Stimulated activated CD8-positive, alpha-beta memory T cell treated with anti-CD3 and anti-CD28 coated beads, Interleukin-15, amount 100 ng/mL, for 24 hours (primary cell): ENCODE measurements around the gene FOXR1.

Source experiments
- DNase-seq: peaks from one replicate; pipeline ENCODE4 v3.0.0-alpha.2; 2020; ENCODE audit warnings: low read depth

The FOXR1 gene

DNA sequence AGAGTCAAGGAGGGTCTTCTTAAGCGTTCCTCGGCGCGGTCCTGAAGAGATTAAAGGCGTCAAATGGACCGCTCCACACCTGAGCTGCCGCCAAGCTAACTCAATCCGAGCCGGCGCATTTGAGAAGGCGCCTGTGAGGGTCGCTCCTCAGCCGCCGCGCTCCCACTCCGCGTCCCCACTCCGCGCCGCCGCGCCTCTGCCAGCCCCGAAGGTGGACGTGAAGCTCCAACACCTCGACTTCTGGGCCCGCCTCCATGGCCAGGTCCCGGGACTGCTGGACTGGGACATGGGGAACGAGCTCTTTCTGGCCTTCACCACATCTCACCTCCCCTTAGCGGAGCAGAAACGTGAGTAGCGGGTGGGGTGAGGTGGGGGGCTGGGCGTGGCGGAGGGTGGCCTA lies at the start of gene FOXR1:
Gene FOXR1, plus strand, starts transcription at position 116 of the 400 bp plus-strand sequence. Its CDS starts 171 bp downstream, at position 287.
- no peak for DNase-seq

GRCh38 chr11:118921929-118922744 lies 49.4 kb upstream of the FOXR1 start:
- no peak for DNase-seq

GRCh38 chr11:118922745-118923627 lies 48.6 kb upstream of the FOXR1 start:
- no peak for DNase-seq

- DNase-seq = no peak
Observed at GRCh38 chr11:118923721-118924587, 47.6 kb upstream of the FOXR1 start.

- DNase-seq = no peak
Observed at GRCh38 chr11:118924591-118925585, 46.7 kb upstream of the FOXR1 start.

- no peak for DNase-seq
Observed at GRCh38 chr11:118927554-118928100, 43.9 kb upstream of the FOXR1 start.

DNA sequence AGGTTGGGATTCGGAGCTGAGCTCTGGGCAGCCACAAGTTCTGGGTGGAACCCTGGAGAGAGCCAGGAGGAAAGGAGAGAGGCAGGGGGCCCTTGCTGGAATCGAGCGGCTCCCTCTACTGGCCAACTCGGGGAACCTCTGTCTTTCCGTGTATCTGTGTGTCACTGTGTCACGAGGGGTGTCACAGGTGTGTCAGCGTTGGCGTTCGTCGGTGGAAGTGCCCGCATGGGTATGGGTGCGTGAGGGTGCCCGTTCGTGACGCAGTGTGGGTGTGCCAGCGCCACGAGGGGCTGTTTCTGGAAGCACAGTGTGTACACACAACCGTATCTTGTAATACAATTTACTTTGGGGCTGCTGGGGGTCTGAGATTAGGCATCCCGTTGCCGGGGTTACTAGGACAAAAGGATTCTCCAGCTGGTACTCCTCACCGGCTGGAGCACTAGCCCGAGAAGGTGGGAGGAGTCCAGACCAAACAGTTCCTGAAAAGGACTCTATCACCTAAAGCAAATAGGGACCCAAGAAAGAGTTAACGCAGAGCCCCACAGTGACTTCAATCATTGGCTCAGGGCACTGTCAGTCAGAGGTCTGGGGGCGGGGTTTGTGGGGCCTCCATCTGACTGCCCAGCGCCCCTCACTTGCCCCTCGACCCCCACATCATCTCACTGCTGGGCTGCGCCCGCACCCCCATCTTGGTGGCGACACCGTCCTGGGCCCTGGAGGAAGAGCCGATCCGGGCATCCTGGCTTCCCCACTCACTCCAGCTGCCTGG lies 43.3 kb upstream of the FOXR1 start:
- peak; percentile 78 for DNase-seq

DNA sequence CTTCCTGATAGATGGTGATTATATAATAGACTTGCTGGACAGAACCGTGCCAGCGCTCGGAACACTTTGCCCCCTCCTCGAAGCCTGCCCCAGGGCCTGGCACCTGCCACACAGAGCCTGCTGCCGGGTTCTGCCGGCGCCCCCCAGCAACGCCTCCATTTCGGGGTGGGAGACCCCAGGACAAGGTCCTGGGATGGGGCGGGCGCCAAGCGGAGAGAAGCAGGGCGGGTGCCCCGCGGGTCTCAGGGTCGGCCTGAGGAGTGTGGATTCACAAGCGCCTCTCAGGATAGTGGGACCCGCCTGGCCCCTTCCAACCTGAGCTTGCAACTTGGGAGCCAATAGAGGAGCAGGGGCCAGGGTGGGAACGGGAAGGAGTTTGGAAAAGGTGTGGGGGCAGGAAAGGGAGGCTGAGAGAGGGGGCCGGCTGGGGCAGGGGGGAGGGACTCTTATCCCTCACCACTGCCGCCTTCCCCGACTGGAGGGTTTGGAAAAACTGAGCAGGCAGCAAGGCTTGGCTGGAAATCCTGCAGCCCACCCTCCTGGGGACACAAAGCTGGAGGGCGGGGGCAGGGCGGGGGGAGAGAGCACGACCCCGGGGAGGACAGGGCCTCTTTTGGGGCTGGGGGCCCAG lies 42.6 kb upstream of the FOXR1 start:
- DNase-seq = no peak

DNA sequence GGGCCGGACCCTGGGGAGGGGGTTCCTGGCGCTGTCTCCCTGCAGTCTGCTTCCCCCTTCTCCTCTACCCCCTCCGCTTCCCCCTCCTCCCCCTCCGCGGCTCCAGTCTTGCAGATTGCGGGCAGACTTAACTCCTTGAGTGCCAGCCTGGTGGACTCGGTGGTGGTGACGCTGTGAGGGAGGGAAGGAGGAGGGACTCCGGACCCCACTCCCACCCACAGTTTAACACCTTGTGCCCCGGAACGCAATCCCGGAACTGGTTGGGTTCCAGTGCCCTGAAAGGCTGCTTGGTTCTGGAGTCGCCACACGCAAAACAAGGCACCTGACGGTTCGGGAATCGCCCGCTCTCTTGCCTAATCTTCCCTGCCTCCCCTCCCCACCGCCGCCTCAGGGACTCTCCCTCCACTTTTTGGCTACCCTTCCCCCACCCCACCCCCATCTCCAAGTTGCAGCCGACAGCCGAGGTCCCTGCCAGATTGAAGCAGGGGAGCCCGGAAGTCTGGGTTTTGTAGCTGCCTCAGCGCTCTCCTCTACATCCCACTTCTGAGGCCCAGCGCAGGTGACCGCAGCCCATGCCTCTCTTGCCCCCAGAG lies 42.0 kb upstream of the FOXR1 start:
- no peak for DNase-seq

DNA sequence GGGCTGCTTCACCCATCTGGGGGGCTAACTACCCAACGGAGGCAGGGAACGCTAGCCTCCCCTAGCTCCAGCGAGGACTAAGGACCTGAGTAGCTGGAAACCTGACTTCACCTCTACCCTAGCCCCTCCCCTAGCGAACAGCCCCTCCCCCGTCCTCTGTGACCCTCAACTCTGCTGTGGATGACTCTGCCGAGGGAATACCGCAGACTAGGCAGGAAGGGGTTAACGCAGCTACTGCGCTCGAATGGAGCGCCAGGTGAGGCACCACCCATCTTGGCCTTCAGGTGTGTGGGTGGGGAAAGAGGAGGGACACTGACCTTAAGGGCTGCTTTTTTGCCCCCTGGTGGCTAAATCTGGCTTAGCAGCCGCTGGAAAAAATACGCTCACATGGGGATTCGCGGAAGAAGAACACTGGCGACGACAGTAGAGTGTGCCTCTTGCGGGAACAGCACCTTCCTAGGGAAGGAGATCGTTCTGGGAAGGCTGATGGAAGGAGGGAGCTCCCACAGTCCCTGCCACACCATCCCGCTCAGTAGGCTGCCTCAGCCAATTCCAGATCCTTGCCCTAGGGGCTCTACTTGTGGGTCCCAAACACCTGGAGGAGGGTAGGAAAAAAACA lies 41.4 kb upstream of the FOXR1 start:
- DNase-seq = peak; percentile 75

- DNase-seq = no peak
Observed at GRCh38 chr11:118931571-118931970, 40.0 kb upstream of the FOXR1 start.

DNA sequence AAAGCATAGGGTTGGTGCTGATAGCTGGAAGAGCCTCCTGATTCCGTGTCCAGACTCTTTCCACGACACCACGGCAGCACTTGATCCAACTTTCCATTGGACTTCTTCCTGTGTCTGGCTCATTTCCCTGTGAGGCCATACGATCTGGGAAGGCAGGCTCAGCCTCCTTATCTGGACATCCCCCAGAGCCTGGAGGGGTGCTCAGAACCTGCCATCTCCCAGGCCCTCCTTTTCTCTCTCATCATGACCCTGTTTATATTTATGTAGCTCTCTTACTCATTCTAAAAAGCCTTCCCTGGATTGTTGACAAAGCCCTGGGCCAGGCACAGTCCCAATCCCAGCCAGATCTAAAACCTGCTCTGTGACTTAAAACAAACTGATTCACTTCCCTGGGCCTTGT lies 38.1 kb upstream of the FOXR1 start:
- no peak for DNase-seq

- DNase-seq = no peak
Observed at GRCh38 chr11:118935376-118935775, 36.2 kb upstream of the FOXR1 start.

DNA sequence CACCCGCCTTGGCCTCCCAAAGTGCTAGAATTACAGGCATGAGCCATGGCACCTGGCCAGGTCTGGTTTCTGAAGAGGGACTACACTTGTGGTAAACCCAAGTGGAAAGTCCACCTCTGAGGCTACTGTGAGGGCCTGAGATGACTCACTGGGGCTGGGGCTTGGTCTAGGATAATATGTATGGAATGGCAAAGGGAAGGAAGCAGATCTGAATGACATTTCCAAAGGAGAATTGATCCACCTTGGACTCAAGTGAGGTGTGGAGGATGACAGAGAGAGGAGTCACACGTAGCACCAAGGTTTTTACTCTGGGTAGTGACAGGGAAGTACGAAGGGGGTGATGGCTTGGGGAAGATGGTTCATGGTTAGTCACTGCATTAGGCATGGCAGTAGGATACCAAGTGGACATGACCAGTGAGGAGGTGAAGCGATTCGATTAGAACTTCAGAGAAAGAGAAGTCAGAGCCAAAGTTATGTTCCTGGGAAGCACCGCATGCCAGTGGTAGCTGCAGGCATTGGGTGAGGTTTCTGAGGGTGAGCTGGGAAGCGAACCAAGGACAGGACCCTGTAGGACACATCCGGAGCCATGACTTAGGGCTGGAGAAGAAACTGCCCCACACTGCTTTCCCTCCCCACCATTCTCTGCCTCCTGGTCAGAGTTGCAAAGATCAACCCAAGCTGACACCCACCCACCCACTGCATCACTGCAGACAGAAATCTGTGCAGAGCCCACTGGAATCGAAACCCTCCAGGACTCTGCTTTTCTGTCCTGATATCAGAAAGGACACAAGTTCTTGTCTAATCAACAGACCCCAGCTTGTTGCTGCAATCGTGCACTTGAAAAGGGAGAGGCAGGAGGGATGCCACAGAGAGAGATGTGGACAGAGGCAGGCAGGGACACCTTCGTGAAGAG lies 32.8 kb upstream of the FOXR1 start:
- DNase-seq = no peak

GRCh38 chr11:118939404-118939915 lies 32.1 kb upstream of the FOXR1 start:
- no peak for DNase-seq

- no peak for DNase-seq
Observed at GRCh38 chr11:118939953-118940598, 31.5 kb upstream of the FOXR1 start.

- no peak for DNase-seq
Observed at GRCh38 chr11:118947091-118947490, 24.5 kb upstream of the FOXR1 start.
